NCI-H524 (cell line): ENCODE measurements around the gene MRPL9.

Experiments used
- DNase-seq, 2 experiments: peaks; one replicate each; lab custom pipeline; 2025; lab: John Stamatoyannopoulos, UW

MRPL9 gene

DNA sequence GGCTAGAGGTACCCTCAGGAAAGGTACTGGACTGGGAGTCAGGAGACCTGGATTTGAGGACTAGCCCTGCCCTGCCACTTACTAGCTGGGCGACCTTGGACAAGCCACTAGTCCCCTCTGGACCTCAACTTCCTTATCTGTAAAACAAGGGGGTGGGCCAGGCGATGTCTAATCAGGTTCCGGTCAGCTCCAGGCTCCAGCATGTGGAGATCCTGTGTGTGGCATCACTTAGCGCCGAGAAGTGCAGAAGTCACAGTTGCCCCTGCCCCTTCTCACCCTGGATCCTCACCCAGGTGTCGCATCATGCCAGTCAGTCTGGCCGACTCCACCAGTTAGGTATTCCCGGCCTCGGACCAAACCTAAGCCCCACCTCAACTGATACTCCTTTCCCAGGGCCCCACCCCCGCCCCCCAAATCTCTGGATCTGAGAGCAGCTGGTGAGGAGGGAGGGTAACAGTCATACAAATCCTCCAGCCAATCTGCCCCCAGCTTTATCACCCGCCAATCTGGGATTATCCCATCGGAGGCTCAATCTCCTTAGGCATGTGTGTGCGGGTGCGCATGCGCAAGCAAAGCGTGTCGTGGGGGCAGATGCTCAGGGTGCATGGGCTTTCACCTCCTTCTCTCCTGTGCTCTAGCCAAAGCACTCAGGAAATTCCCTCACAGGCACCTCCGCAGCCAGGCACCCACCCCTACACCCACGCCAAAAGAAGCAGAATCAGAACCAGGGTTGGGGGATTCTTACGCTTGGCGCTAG, 52.1 kb downstream of the MRPL9 start:
- DNase-seq = peak; percentile 87 to 95

- peak; percentile 88 to 94 for DNase-seq
Measured at GRCh38 chr1:151710187-151710840, 53.0 kb downstream of the MRPL9 start.
